ENCODE data around the gene NPAS3. TPM values are rescaled to one million over a fixed set of nuclear protein-coding genes. Genes with fewer than 3 reads are reported as not detected.

NPAS3 gene
- total RNA-seq, 2 experiments from 2014 or later, result not detected

DNA sequence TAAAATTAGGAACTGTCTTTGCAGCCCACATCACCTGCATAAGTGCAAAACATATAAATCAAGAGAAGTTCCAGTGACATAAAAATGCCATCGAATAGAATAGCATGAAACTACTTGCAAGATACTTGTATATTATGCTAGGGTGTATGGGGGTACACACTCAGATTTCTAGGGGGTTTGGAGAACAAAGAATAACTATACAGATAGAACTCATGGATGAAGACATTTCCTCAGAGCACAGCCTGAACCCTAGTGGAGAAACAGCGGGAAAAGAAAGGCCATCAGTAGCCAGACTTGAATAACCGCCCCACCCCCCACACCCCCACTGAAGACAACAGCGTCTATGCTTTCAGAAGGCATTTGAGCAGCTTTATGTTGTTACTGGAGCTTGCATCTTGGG lies 425.8 kb downstream of the NPAS3 start:
- no peak overlapping the region for H3K27ac Mint-ChIP-seq
- ChIA-PET CTCF (no interaction called here), POLR2A (no interaction called here)
- H3K36me3 Mint-ChIP-seq (ENCODE audit: low read depth), result no peaks in the 10 kb centered on the region
- ATAC-seq (no peak), DNase-seq (no peak)
- H3K9me3 Mint-ChIP-seq (ENCODE audit: insufficient read depth), result peaks cover under 1% of the 10 kb centered on the region
- no peak overlapping the region for H3K4me3 Mint-ChIP-seq
- no peaks in the 10 kb centered on the region for H3K4me1 Mint-ChIP-seq (ENCODE audit: low read depth)
- no peaks in the 10 kb centered on the region for H3K27me3 Mint-ChIP-seq (ENCODE audit: low read depth)

- Mint-ChIP-seq H3K9me3 (ENCODE audit: insufficient read depth) (no peaks in the 10 kb centered on the region), H3K36me3 (ENCODE audit: low read depth) (no peaks in the 10 kb centered on the region), H3K27me3 (ENCODE audit: low read depth) (no peaks in the 10 kb centered on the region), H3K4me3 (no peak overlapping the region), H3K27ac (no peak overlapping the region), H3K4me1 (ENCODE audit: low read depth) (no peaks in the 10 kb centered on the region)
- POLR2A ChIA-PET, result no interaction called here
- no peak for DNase-seq
- CTCF ChIA-PET, result no interaction called here
- ATAC-seq, result no peak
These were observed 430.4 kb downstream of the NPAS3 start for GRCh38 chr14:33369041-33369440.

- H3K4me1 Mint-ChIP-seq (ENCODE audit: low read depth), result no peaks in the 10 kb centered on the region
- ChIA-PET CTCF (no interaction called here), POLR2A (no interaction called here)
- DNase-seq (no peak), ATAC-seq (no peak)
- no peaks in the 10 kb centered on the region for H3K27me3 Mint-ChIP-seq (ENCODE audit: low read depth)
- H3K4me3 Mint-ChIP-seq, result no peak overlapping the region
- H3K27ac Mint-ChIP-seq, result no peak overlapping the region
- H3K9me3 Mint-ChIP-seq (ENCODE audit: insufficient read depth), result no peaks in the 10 kb centered on the region
- no peaks in the 10 kb centered on the region for H3K36me3 Mint-ChIP-seq (ENCODE audit: low read depth)
These were observed 431.3 kb downstream of the NPAS3 start for GRCh38 chr14:33369972-33370371.

DNA sequence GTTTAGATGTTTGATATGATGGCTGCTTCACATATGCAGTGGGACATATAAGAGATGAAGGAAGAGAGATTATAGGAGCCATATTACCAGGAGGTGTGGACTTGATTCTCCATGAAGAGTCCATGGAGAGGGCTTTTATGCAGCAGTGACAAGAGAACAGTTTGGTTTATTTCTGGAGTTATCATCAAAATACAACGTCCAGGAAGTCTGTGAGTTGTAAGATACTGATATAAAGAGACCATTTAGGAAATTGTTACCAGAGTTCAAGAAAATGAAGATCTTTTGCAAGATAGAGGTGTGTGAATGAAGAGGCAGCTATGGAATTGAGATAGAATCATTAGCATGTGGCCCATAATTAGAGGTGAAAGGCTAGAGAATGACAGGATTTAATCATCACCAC lies 431.7 kb downstream of the NPAS3 start:
- ChIA-PET CTCF (no interaction called here), POLR2A (no interaction called here)
- Mint-ChIP-seq H3K27ac (no peak overlapping the region), H3K27me3 (ENCODE audit: low read depth) (no peaks in the 10 kb centered on the region), H3K4me3 (no peak overlapping the region), H3K9me3 (ENCODE audit: insufficient read depth) (no peaks in the 10 kb centered on the region), H3K36me3 (ENCODE audit: low read depth) (no peaks in the 10 kb centered on the region), H3K4me1 (ENCODE audit: low read depth) (no peaks in the 10 kb centered on the region)
- DNase-seq, result no peak
- no peak for ATAC-seq

DNA sequence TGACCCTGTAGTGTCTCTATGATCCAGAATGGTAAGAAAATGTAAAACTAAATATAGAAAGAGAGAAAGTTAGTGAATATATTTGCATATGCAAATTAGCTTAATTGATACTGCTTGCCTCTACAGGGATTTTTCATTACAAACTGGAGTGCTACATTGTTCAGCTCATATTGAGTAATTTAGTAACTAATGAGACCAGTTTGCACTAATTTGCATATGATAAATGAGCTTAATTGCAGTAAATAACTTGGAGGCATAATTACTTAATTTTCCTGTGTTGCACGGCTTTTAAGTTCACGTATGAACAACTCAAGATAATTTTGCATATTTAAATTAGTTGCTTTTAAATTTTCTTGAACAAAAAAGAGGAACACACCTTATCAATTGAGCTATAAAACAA lies 436.5 kb downstream of the NPAS3 start:
- DNase-seq (no peak), ATAC-seq (no peak)
- H3K27ac Mint-ChIP-seq, result no peak overlapping the region
- POLR2A ChIA-PET, result no interaction called here
- H3K4me3 Mint-ChIP-seq, result no peak overlapping the region
- no peaks in the 10 kb centered on the region for H3K4me1 Mint-ChIP-seq (ENCODE audit: low read depth)
- H3K27me3 Mint-ChIP-seq (ENCODE audit: low read depth), result no peaks in the 10 kb centered on the region
- no peaks in the 10 kb centered on the region for H3K9me3 Mint-ChIP-seq (ENCODE audit: insufficient read depth)
- no peaks in the 10 kb centered on the region for H3K36me3 Mint-ChIP-seq (ENCODE audit: low read depth)
- CTCF ChIA-PET, result no interaction called here

GRCh38 chr14:33375786-33376185 lies 437.1 kb downstream of the NPAS3 start:
- DNase-seq (no peak), ATAC-seq (no peak)
- no peaks in the 10 kb centered on the region for H3K27me3 Mint-ChIP-seq (ENCODE audit: low read depth)
- H3K36me3 Mint-ChIP-seq (ENCODE audit: low read depth), result no peaks in the 10 kb centered on the region
- CTCF ChIA-PET, result no interaction called here
- no peak overlapping the region for H3K27ac Mint-ChIP-seq
- no peaks in the 10 kb centered on the region for H3K9me3 Mint-ChIP-seq (ENCODE audit: insufficient read depth)
- no peak overlapping the region for H3K4me3 Mint-ChIP-seq
- POLR2A ChIA-PET, result no interaction called here
- no peaks in the 10 kb centered on the region for H3K4me1 Mint-ChIP-seq (ENCODE audit: low read depth)

GRCh38 chr14:33376510-33376909 lies 437.8 kb downstream of the NPAS3 start:
- Mint-ChIP-seq H3K36me3 (ENCODE audit: low read depth) (no peaks in the 10 kb centered on the region), H3K4me3 (no peak overlapping the region), H3K4me1 (ENCODE audit: low read depth) (no peaks in the 10 kb centered on the region), H3K27ac (no peak overlapping the region), H3K27me3 (ENCODE audit: low read depth) (no peaks in the 10 kb centered on the region), H3K9me3 (ENCODE audit: insufficient read depth) (no peaks in the 10 kb centered on the region)
- ATAC-seq (no peak), DNase-seq (no peak)
- ChIA-PET POLR2A (no interaction called here), CTCF (no interaction called here)

GRCh38 chr14:33377596-33378390 lies 439.1 kb downstream of the NPAS3 start:
- CTCF ChIA-PET, result no interaction called here
- POLR2A ChIA-PET, result no interaction called here

GRCh38 chr14:33381717-33382116 lies 443.0 kb downstream of the NPAS3 start:
- POLR2A ChIA-PET, result no interaction called here
- ATAC-seq, result no peak
- no peak overlapping the region for H3K4me3 Mint-ChIP-seq
- H3K27ac Mint-ChIP-seq, result no peak overlapping the region
- H3K9me3 Mint-ChIP-seq (ENCODE audit: insufficient read depth), result no peaks in the 10 kb centered on the region
- no peaks in the 10 kb centered on the region for H3K27me3 Mint-ChIP-seq (ENCODE audit: low read depth)
- no peaks in the 10 kb centered on the region for H3K36me3 Mint-ChIP-seq (ENCODE audit: low read depth)
- CTCF ChIA-PET, result no interaction called here
- DNase-seq, result no peak
- no peaks in the 10 kb centered on the region for H3K4me1 Mint-ChIP-seq (ENCODE audit: low read depth)

More at GRCh38 chr14:33377596-33378390, 439.1 kb downstream of the NPAS3 start:
- Mint-ChIP-seq H3K36me3 (ENCODE audit: low read depth) (no peaks in the 10 kb centered on the region), H3K27ac (no peak overlapping the region), H3K4me1 (ENCODE audit: low read depth) (no peaks in the 10 kb centered on the region), H3K27me3 (ENCODE audit: low read depth) (no peaks in the 10 kb centered on the region), H3K9me3 (ENCODE audit: insufficient read depth) (no peaks in the 10 kb centered on the region), H3K4me3 (no peak overlapping the region)
- DNase-seq (no peak), ATAC-seq (no peak)

GRCh38 chr14:33386140-33386539 lies 447.5 kb downstream of the NPAS3 start:
- no peak for DNase-seq
- Mint-ChIP-seq H3K4me3 (no peak overlapping the region), H3K27me3 (ENCODE audit: low read depth) (no peaks in the 10 kb centered on the region), H3K27ac (no peak overlapping the region), H3K4me1 (ENCODE audit: low read depth) (no peaks in the 10 kb centered on the region), H3K9me3 (ENCODE audit: insufficient read depth) (no peaks in the 10 kb centered on the region), H3K36me3 (ENCODE audit: low read depth) (no peaks in the 10 kb centered on the region)
- POLR2A ChIA-PET, result no interaction called here
- ATAC-seq, result no peak
- CTCF ChIA-PET, result no interaction called here

DNA sequence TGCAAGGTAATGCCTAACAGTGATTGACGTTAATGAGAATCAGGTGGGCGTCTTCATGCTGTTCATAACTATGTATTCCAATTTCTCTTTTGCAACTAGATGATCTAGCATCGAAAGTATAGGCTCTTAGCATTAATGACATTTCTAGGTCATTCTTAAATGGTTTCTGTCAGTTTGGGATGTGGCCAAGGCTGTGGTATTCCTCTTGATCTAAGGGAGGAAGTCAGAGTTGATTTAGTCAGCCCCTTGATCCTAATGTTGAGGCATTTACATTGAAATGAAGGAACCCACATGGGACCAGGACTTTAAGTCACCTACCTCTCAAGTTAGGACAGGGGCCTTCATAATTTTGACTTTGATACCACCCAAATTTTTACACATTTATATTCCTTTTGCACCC lies 448.1 kb downstream of the NPAS3 start:
- ATAC-seq, result no peak
- H3K36me3 Mint-ChIP-seq (ENCODE audit: low read depth), result no peaks in the 10 kb centered on the region
- H3K9me3 Mint-ChIP-seq (ENCODE audit: insufficient read depth), result no peaks in the 10 kb centered on the region
- H3K27ac Mint-ChIP-seq, result no peak overlapping the region
- H3K4me3 Mint-ChIP-seq, result no peak overlapping the region
- H3K4me1 Mint-ChIP-seq (ENCODE audit: low read depth), result no peaks in the 10 kb centered on the region
- CTCF ChIA-PET, result no interaction called here
- POLR2A ChIA-PET, result no interaction called here
- H3K27me3 Mint-ChIP-seq (ENCODE audit: low read depth), result no peaks in the 10 kb centered on the region
- DNase-seq, result no peak

DNA sequence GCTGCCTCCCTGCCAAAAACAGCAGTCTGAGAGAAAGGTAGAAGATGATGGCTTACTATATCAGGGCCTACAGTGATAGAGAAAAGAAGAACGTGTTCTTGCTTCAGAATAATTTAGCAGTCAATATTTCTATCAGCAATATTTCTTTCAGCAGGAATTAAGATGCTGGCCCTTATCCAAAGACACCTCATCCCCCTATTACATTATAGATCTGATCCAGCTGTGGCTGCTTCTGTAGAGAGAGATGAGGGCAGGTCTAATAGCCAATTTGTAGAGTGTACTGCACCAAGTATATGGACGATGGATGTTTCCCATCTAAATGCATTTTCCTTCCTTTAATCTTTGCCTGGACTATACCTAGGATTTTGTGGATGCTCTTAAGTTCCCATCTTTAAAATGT lies 451.7 kb downstream of the NPAS3 start:
- Mint-ChIP-seq H3K27me3 (ENCODE audit: low read depth) (no peaks in the 10 kb centered on the region), H3K27ac (no peak overlapping the region), H3K9me3 (ENCODE audit: insufficient read depth) (no peaks in the 10 kb centered on the region), H3K36me3 (ENCODE audit: low read depth) (no peaks in the 10 kb centered on the region), H3K4me3 (no peak overlapping the region), H3K4me1 (ENCODE audit: low read depth) (no peaks in the 10 kb centered on the region)
- CTCF ChIA-PET, result no interaction called here
- POLR2A ChIA-PET, result no interaction called here
- DNase-seq (no peak), ATAC-seq (no peak)

DNA sequence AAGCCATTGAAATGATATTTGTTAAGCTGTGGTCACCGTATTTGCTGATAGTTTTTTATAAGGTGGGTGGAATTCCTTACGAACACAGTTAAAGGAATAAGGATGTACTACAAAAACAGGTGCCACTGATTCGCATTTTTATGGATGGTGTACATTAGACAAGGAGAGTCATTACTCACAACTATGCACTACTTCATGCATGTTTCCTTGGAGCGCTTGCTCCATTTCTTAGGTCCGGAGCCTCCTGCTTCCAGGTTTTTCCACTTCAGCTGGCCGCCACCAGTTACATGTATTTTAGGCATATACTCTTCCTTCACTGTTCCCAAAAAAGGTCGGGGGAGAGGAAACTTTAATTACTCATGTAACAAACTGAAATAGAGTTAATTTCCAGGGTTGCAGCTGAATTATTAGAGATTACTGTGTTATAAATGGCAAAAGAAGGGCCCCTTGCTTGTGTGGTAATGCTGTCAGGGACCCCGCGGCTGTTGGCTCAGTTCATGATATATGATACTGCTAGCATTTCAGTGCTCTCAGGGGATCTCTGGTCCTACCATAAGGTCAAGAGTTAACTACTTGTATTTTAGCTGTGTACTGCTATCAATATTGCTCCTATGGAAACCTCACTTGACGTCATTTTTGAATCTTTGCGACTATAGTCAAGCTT lies 454.7 kb downstream of the NPAS3 start:
- H3K27me3 Mint-ChIP-seq (ENCODE audit: low read depth), result no peaks in the 10 kb centered on the region
- H3K27ac Mint-ChIP-seq, result no peak overlapping the region
- H3K4me3 Mint-ChIP-seq, result no peak overlapping the region
- DNase-seq (no peak), ATAC-seq (no peak)
- H3K9me3 Mint-ChIP-seq (ENCODE audit: insufficient read depth), result no peaks in the 10 kb centered on the region
- no peaks in the 10 kb centered on the region for H3K4me1 Mint-ChIP-seq (ENCODE audit: low read depth)
- ChIA-PET CTCF (no interaction called here), POLR2A (no interaction called here)
- no peaks in the 10 kb centered on the region for H3K36me3 Mint-ChIP-seq (ENCODE audit: low read depth)

Measured in activated CD8-positive, alpha-beta T cell treated with anti-CD3 and anti-CD28 coated beads, Interleukin-2, amount 10 ng/mL, durations not matched to agents 7 days and 5 days (primary cell).